GM12891 (cell line): ENCODE measurements around the gene CCL5.

Source experiments
- DNase-seq: peaks from one replicate; pipeline ENCODE4 v3.0.0; 2011; ENCODE audit warnings: low spot score; ENCODE audit not compliant: insufficient read length
- FAIRE-seq: peaks from 2 replicates; lab custom pipeline; 2011; peaks lifted over from hg19 to GRCh38; lab: Jason Lieb, UNC
- PAX5 ChIP-seq: IDR thresholded peaks from 2 replicates; pipeline ENCODE4 v1.6.1; 2011; ENCODE audit warnings: low read length, moderate library complexity, mild to moderate bottlenecking; ENCODE audit not compliant: insufficient read depth, severe bottlenecking
- POLR2A ChIP-seq: IDR thresholded peaks from 2 replicates; pipeline ENCODE4 v1.6.1; 2011; ENCODE audit warnings: low read depth, low read length, control low read depth
- POLR2AphosphoS5 ChIP-seq: IDR thresholded peaks from 2 replicates; pipeline ENCODE4 v1.6.1; 2011; ENCODE audit warnings: low read depth, low read length, control low read depth
- POU2F2 ChIP-seq: IDR thresholded peaks from 2 replicates; pipeline ENCODE4 v1.6.1; 2011; ENCODE audit warnings: low read depth, mild to moderate bottlenecking, control low read depth, low read length, moderate library complexity
- SPI1 ChIP-seq: IDR thresholded peaks from 2 replicates; pipeline ENCODE4 v1.6.1; 2011; ENCODE audit warnings: low read depth, low read length, control low read depth
- TAF1 ChIP-seq: IDR thresholded peaks from 2 replicates; pipeline ENCODE4 v1.6.1; 2011; ENCODE audit warnings: low read depth, low read length, control low read depth

Gene CCL5

DNA sequence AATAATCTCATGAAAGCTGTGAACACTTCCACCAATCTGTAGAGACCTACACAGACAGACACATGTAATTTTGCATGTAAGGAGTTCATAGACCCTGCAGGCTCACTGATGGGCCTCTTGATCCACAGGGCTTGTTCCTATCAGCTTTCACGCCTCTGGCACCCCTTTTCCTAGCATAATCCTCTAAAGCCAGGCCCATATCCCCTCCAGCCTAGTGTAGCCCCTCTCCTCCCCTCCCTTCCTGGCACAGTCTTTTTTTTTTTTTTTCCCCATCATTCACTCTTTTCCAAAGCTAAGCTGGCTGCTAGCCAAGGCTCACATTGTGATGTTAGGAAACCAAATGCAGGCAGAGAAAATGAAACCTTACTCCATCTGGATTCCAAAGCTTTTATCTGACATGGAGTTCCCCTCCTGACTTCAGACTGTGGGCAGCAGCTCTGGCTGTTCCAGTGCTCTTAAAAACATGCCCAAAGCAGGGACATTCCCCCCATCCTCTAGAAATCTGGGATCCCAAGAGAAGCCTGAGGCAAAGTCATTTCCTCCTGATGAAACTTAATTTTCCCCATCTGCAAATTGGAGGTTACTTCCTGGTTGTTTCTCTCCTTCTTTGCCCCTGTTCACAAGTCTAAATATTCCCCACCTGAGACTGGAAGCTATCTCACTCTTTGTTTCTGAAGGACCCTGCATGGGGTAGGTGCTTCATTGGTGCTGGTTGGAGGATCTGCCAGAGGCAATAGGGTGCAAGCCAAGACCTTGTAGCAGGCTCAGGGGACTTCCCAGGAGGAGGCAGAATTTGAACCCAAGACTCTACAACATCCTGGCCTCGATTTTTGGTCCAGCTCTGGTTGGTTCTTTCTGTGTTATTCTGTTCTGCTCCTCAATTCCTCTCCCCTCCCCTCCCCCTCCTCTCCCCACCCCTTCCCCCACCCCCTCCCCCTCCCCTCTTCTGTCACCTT is 9.9 kb upstream of the CCL5 start:
- DNase-seq (no peak), FAIRE-seq (no peak)
- TF ChIP-seq POLR2AphosphoS5 (no peak), POLR2A (no peak), POU2F2 (no peak), PAX5 (no peak), SPI1 (no peak), TAF1 (no peak)

DNA sequence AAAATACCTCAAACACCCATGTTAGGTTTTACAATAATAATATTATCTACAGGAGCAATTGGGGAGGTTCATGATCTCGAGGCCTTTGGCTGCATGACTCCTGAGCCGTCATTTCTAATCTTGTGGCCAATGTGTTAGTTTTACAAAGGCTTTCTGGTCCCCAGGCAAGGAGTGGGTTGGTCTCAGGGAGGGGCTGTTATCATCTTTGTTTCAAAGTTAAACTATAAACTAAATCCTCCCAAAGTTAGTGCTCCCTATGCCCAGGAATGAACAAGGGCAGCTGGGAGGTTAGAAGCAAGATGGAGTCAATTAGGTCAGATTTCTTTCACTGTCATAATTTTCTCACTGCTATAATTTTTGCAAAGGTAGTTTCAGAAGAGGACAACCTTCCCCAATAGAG is 9.1 kb upstream of the CCL5 start:
- no peak for FAIRE-seq
- TF ChIP-seq SPI1 (no peak), POU2F2 (no peak), POLR2AphosphoS5 (no peak), POLR2A (no peak), TAF1 (no peak)

DNA sequence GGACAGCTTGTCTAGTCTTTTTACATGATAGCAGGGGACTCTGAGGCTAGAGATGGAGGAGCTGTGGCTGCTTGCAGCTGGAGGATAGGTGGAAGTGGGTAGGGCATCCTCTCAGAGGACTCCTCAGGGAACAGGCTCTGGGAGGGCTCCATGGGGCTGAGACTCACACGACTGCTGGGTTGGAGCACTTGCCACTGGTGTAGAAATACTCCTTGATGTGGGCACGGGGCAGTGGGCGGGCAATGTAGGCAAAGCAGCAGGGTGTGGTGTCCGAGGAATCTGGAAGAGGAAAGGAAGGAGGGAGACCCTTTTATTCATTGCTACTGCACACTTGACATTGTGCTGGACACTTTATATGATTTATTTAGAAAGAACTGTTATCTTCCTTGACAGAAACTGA is 1.8 kb downstream of the CCL5 start:
- FAIRE-seq (no peak), DNase-seq (no peak)
- no peak for TF ChIP-seq SPI1

More for the DNA sequence above, 9.1 kb upstream of the CCL5 start:
- no peak for DNase-seq

DNA sequence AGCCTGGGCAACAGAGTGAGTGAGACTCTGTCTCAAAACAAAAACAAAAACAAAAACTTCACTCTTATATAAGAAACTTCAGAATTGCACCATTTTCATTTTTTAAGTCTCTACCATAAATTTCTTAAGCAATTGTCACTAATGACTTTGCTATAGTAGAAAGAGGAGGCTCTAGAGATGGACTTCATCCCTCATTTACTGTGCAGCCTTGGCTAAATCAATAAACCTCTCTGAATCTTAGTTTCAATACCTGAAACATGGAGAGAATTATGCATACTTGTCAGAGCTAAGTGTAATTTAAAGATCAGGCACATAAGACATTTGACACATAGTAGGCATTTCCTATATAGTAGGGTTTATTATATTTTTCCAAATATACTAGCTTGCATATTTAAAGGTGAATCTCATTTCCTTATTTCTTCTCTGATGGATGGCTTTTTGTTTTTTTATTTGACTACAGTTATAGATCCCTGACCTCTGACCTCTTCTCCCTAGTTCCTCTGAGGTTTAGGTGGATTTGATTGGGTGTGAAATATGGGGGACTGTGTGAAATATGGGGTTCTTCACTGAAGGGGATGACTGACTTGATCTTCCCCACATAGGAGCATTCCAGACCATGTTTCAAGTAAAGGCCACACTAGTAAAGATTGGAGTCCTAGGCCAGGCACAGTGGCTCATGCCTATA is 2.7 kb downstream of the CCL5 start:
- FAIRE-seq, result no peak
- TF ChIP-seq POLR2A (no peak), PAX5 (no peak), POLR2AphosphoS5 (no peak), POU2F2 (no peak), SPI1 (no peak), TAF1 (no peak)
- DNase-seq, result no peak

DNA sequence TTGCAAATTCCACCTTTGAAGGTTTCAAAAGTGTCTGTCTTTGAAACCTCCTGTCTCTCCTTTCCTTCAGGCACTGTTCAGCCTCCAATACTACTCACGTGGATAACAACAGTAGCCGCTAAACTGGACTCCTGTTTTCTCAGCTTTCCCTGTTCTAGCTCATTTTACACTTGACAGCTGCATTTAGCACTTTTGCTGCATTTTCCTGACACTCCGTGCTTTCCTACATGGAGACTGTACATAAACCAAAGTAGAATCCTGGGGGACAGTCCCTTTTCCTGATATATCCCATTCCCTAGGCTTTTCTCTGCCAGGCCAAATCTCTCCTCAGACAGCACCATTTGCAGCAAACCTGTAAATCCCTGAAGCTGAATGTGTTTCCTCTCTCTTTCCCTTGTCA is 3.6 kb downstream of the CCL5 start:
- DNase-seq (no peak), FAIRE-seq (no peak)
- TF ChIP-seq POLR2A, result no peak
- TF ChIP-seq POLR2AphosphoS5, result no peak
- TF ChIP-seq TAF1, result no peak
- no peak for TF ChIP-seq PAX5
- no peak for TF ChIP-seq POU2F2
- TF ChIP-seq SPI1, result no peak

DNA sequence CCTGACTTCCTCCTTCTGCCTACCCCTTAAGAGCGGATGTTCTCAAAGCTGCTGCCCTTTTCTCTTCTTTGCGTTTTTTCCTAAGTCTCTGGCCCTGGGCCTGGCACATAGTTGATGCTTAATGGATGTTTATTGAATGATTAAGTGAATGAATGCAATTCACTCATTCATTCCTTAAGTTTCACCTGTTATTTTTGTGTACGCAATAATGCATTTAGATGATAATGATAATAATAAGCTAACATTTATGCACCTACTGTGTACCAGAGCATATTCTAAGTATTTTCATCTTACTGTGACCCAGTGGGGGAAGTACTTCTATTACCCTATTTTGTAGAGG is 4.4 kb downstream of the CCL5 start:
- FAIRE-seq (no peak), DNase-seq (no peak)
- TF ChIP-seq TAF1 (no peak), SPI1 (peak; percentile 67; the same call in 1 of the 2 replicates)

DNA sequence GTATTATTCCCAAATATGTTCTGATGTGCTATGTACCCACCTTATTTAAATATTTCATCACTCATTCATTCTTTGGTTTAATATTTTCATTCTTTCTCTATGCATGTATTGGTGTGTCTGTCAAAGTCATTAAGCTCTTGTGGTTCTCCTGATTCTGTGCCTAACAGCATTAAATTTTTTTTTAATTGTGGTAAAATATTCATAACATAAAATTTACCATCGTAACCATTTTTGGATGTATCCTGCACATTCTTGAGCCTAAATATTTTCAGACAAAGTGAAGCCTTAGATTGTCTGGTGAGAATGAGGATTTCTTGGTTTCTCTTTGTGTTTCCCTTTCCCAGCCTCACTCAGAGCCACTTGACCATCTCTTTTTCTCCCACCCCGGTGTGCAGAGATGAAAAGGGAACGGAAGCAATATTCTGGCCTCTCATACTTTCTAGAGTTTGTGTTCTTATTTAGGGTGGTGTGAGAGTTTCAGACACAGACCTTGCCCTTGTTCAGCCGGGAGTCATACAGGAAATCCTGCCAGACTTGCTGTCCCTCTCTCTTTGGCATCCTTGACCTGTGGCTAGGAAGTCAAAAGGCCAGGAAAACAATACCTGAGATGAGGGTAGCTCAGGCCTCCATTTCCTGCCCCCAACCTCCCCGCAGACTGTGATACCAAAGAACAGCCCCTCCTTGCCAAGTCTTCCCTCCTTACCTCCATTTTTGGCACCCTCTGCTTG is 4.9 kb downstream of the CCL5 start:
- TF ChIP-seq SPI1 (no peak; the same call in 1 of the 2 replicates), POLR2A (no peak), POU2F2 (no peak), PAX5 (no peak), POLR2AphosphoS5 (no peak), TAF1 (no peak)
- DNase-seq, result no peak
- no peak for FAIRE-seq

DNA sequence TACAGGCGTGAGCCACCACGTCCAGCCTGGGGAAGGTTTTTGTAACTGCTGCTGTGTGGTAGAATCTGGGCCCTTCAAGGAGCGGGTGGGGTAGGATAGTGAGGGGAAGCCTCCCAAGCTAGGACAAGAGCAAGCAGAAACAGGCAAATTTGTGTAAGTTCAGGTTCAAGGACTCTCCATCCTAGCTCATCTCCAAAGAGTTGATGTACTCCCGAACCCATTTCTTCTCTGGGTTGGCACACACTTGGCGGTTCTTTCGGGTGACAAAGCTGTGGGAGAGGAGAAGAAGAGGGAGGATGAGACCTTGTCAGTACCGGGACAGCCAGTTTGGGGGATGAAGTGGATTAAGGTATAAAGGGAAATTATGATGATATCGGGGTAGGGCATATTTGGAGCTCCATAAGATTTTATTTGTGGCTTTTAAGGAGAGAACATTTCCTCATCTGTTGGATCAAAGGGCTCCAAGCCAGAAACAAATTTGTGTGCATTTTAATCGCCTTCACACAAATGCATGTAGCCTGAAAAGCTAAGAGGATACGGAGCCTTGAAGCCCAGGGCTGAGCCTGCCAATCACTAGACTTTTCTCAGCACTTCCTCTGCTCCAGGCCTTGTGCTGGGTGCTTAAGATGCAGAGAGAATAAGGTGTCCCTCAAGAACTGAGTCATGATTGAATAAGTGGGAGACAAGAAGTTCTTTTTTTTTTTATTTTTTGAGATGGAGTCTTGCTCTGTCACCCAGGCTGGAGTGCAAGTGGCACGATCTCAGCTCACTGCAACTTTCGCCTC is 7.8 kb downstream of the CCL5 start:
- TF ChIP-seq POU2F2 (no peak), TAF1 (no peak), PAX5 (no peak), POLR2A (no peak), POLR2AphosphoS5 (no peak), SPI1 (no peak)
- DNase-seq (no peak), FAIRE-seq (no peak)

DNA sequence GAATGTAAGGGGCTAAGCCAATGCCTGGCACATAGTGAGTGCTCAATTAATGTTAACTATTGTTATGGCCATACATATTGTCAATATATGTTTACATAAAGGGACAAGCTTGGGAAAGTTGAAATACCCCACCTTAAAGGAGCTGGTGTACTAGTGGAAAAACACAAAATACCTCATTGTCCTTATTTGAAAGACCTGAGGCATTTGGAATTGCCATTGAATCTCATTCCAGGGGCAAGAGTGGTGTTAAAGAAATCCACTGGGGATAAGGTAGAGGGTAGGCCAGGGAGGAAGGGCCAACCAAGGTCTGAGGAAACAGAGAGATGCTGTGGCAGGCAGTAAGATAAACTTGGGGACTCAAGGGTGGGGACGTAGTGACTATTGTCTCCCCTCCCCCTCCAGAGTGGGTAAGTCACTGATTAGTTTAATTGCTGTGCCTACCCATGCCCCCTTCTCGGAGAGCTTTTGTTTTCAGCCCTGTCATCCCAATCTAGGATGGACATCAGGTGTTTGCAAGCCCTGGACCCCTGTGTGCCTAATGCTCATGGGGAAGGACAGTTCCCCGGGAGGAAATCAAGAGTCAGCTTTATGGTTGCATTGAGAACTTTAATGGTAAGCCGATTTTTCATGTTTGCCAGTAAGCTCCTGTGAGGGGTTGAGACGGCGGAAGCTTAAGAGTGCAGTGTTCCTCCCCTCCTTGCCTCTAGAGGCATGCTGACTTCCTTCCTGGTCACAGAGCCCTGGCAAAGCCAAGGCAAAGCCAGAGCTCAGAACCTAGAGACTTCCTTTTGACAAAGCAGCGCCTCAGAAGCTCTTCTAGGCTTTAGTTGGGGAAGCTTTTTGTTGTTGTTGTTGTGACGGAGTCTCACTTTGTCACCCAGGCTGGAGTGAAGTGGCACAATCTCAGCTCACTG is 9.0 kb downstream of the CCL5 start:
- TF ChIP-seq SPI1 (0 out of 2 replicates have a peak, but pooled peaks have one; percentile 8), POLR2A (no peak)
- FAIRE-seq (no peak), DNase-seq (no peak)
